ENCODE results near the gene SH3TC1. TPM values are rescaled to one million over a fixed set of nuclear protein-coding genes. Genes with fewer than 3 reads are reported as not detected.

The SH3TC1 gene
- total RNA-seq, 1 donor from 2014 or later, result 1.2 TPM

DNA sequence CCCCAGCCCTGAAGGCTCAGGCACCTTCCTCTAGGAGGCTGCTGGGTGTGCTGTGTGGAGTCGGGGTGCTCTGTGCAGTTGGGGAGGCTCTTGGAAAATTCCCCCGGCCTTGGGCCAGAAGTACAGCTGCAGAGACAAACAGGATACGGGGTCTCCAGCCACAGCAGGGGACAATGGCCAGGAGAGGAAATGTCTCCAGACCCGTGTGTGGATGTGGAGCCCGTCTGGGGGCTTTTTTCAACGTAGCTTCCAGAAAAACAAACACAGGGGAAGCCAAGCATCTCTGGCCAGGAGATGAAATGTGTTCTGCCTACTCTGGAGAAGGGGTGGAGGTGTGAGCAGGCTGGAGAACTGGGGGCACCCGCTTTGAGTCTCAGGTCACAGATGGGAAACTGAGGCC is 3.7 kb upstream of the SH3TC1 start:
- no peaks in the 10 kb centered on the region for H3K36me3 Mint-ChIP-seq (ENCODE audit: low read depth)
- H3K9me3 Mint-ChIP-seq (ENCODE audit: low read depth), result no peaks in the 10 kb centered on the region
- no peak for DNase-seq (ENCODE audit: low spot score)
- H3K27me3 Mint-ChIP-seq (ENCODE audit: low read depth), result peaks cover 9% of the 10 kb centered on the region
- no peak overlapping the region for H3K4me3 Mint-ChIP-seq (ENCODE audit: unreplicated experiment)
- no peak overlapping the region for H3K27ac Mint-ChIP-seq (ENCODE audit: unreplicated experiment)
- TF ChIP-seq, protein P1, sequence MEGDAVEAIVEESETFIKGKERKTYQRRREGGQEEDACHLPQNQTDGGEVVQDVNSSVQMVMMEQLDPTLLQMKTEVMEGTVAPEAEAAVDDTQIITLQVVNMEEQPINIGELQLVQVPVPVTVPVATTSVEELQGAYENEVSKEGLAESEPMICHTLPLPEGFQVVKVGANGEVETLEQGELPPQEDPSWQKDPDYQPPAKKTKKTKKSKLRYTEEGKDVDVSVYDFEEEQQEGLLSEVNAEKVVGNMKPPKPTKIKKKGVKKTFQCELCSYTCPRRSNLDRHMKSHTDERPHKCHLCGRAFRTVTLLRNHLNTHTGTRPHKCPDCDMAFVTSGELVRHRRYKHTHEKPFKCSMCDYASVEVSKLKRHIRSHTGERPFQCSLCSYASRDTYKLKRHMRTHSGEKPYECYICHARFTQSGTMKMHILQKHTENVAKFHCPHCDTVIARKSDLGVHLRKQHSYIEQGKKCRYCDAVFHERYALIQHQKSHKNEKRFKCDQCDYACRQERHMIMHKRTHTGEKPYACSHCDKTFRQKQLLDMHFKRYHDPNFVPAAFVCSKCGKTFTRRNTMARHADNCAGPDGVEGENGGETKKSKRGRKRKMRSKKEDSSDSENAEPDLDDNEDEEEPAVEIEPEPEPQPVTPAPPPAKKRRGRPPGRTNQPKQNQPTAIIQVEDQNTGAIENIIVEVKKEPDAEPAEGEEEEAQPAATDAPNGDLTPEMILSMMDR (IDR thresholded peaks at IDR 0.05), result no peak
- peaks cover 31% of the 10 kb centered on the region for H3K4me1 Mint-ChIP-seq (ENCODE audit: low read depth)

GRCh38 chr4:8195841-8196458 is 3.1 kb upstream of the SH3TC1 start:
- no peaks in the 10 kb centered on the region for H3K36me3 Mint-ChIP-seq (ENCODE audit: low read depth)
- H3K4me1 Mint-ChIP-seq (ENCODE audit: low read depth), result peaks cover 32% of the 10 kb centered on the region
- H3K4me3 Mint-ChIP-seq (ENCODE audit: unreplicated experiment), result no peak overlapping the region
- TF ChIP-seq, protein P1 (IDR thresholded peaks at IDR 0.05), result no peak
- no peak for DNase-seq (ENCODE audit: low spot score)
- H3K27ac Mint-ChIP-seq (ENCODE audit: unreplicated experiment), result no peak overlapping the region
- H3K9me3 Mint-ChIP-seq (ENCODE audit: low read depth), result no peaks in the 10 kb centered on the region
- peaks cover 9% of the 10 kb centered on the region for H3K27me3 Mint-ChIP-seq (ENCODE audit: low read depth)

DNA sequence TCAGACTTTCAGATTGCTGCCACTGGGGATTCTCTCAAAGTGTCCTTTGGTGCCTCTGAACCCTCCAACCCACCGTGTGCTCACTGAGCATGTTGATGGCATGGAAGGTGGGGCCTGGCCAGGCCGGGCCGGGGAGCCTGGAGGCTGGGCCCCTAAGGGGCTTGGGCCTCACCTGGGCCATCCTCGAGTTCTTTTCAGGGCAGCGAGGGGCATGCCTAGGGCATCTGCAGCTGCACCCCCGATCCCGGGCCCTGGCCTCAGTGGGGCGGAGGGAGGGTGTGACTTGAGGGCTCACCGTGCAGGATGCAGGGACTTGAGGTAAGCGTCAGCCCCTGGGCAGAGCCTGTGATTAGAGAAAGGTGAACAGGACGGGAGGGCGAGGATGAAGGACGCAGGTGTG is 1.6 kb upstream of the SH3TC1 start:
- Mint-ChIP-seq H3K9me3 (ENCODE audit: low read depth) (no peaks in the 10 kb centered on the region), H3K4me3 (ENCODE audit: unreplicated experiment) (no peak overlapping the region), H3K36me3 (ENCODE audit: low read depth) (no peaks in the 10 kb centered on the region), H3K27ac (ENCODE audit: unreplicated experiment) (no peak overlapping the region), H3K4me1 (ENCODE audit: low read depth) (peaks cover 28% of the 10 kb centered on the region), H3K27me3 (ENCODE audit: low read depth) (peaks cover 11% of the 10 kb centered on the region)
- TF ChIP-seq, protein P1 (IDR thresholded peaks at IDR 0.05), result no peak
- no peak for DNase-seq (ENCODE audit: low spot score)

- no peak overlapping the region for H3K4me3 Mint-ChIP-seq (ENCODE audit: unreplicated experiment)
- TF ChIP-seq, protein P1 (IDR thresholded peaks at IDR 0.05), result no peak
- peaks cover 11% of the 10 kb centered on the region for H3K27me3 Mint-ChIP-seq (ENCODE audit: low read depth)
- no peaks in the 10 kb centered on the region for H3K36me3 Mint-ChIP-seq (ENCODE audit: low read depth)
- H3K27ac Mint-ChIP-seq (ENCODE audit: unreplicated experiment), result no peak overlapping the region
- H3K9me3 Mint-ChIP-seq (ENCODE audit: low read depth), result no peaks in the 10 kb centered on the region
- H3K4me1 Mint-ChIP-seq (ENCODE audit: low read depth), result peaks cover 24% of the 10 kb centered on the region
- no peak for DNase-seq (ENCODE audit: low spot score)
These were observed 734 bp upstream of the SH3TC1 start for GRCh38 chr4:8198206-8198905.

- H3K27ac Mint-ChIP-seq (ENCODE audit: unreplicated experiment), result peak overlapping the region; percentile 76
These were observed 658 bp downstream of the SH3TC1 start for GRCh38 chr4:8199594-8200301.

More at GRCh38 chr4:8199594-8200301, 658 bp downstream of the SH3TC1 start:
- Mint-ChIP-seq H3K9me3 (ENCODE audit: low read depth) (no peaks in the 10 kb centered on the region), H3K27me3 (ENCODE audit: low read depth) (peaks cover 11% of the 10 kb centered on the region), H3K36me3 (ENCODE audit: low read depth) (no peaks in the 10 kb centered on the region), H3K4me1 (ENCODE audit: low read depth) (peaks cover 24% of the 10 kb centered on the region), H3K4me3 (ENCODE audit: unreplicated experiment) (peak overlapping the region; percentile 51)
- TF ChIP-seq, protein P1 (IDR thresholded peaks at IDR 0.05), result no peak
- DNase-seq (ENCODE audit: low spot score), result no peak

Measured in chondrocyte (in vitro differentiated cells).